GM18499 (cell line): ENCODE measurements around the gene RXFP4.
"Not testable (repeated sequence)": the region's sequence is repeated elsewhere in the genome, so short reads cannot be mapped to it uniquely, and the experiment has no call there.

Source experiments
- ATAC-seq: cut with Tn5 transposase; IDR thresholded peaks from one replicate; pipeline ENCODE4 v1.9.1; 2021; ENCODE audit warnings: moderate number of reproducible peaks; ENCODE audit not compliant: insufficient read depth, unreplicated experiment

The RXFP4 gene

GRCh38 chr1:155940993-155941844 lies at the start of gene RXFP4:
Gene RXFP4, plus strand, starts transcription at chr1:155941638. Its CDS starts 72 bp downstream, at chr1:155941710.
- no peak for ATAC-seq

GRCh38 chr1:155892796-155893195 lies 48.6 kb upstream of the RXFP4 start:
- no peak for ATAC-seq

GRCh38 chr1:155893389-155894142 lies 47.9 kb upstream of the RXFP4 start:
- ATAC-seq: no peak

GRCh38 chr1:155895617-155896016 lies 45.8 kb upstream of the RXFP4 start:
- not testable (repeated sequence) for ATAC-seq

- not testable (repeated sequence) for ATAC-seq
Measured at GRCh38 chr1:155896476-155896875, 45.0 kb upstream of the RXFP4 start.

GRCh38 chr1:155897746-155898145 lies 43.7 kb upstream of the RXFP4 start:
- ATAC-seq: no peak

GRCh38 chr1:155898888-155899287 lies 42.5 kb upstream of the RXFP4 start:
- ATAC-seq: no peak

GRCh38 chr1:155899683-155900082 lies 41.8 kb upstream of the RXFP4 start:
- ATAC-seq: no peak

- ATAC-seq: no peak
Measured at GRCh38 chr1:155900161-155900560, 41.3 kb upstream of the RXFP4 start.

- ATAC-seq: no peak
Measured at GRCh38 chr1:155904261-155904660, 37.2 kb upstream of the RXFP4 start.

GRCh38 chr1:155909894-155910293 lies 31.5 kb upstream of the RXFP4 start:
- ATAC-seq: no peak

- no peak for ATAC-seq
Measured at GRCh38 chr1:155910621-155911121, 30.8 kb upstream of the RXFP4 start.

GRCh38 chr1:155911156-155912055 lies 30.0 kb upstream of the RXFP4 start, which contains the start of gene RIT1:
Gene RIT1, minus strand, starts transcription at chr1:155911349. Its CDS starts 588 bp downstream, at chr1:155910761.
- ATAC-seq: no peak

GRCh38 chr1:155912056-155912536 lies 29.3 kb upstream of the RXFP4 start:
- ATAC-seq: no peak

- no peak for ATAC-seq
Measured at GRCh38 chr1:155913969-155914757, 27.3 kb upstream of the RXFP4 start.

GRCh38 chr1:155918660-155919059 lies 22.8 kb upstream of the RXFP4 start:
- no peak for ATAC-seq

GRCh38 chr1:155919801-155920200 lies 21.6 kb upstream of the RXFP4 start:
- ATAC-seq: no peak

GRCh38 chr1:155920717-155921116 lies 20.7 kb upstream of the RXFP4 start:
- ATAC-seq: no peak

GRCh38 chr1:155925506-155925905 lies 15.9 kb upstream of the RXFP4 start:
- no peak for ATAC-seq
